A549 (cell line): ENCODE results near the gene SHC4.

Experiments used
- CTCF ChIP-seq: fragments of >200 bp; sonication (Bioruptor Twin); formaldehyde crosslinking; IDR thresholded peaks from 3 replicates; pipeline ENCODE4 v1.5.1; 2016
- FOSL2 ChIP-seq, 2 experiments: fragments of 450-650 bp in 1 of 2; fragments of >200 bp in 1 of 2; sonication (Bioruptor Twin) in 1 of 2; formaldehyde crosslinking; IDR thresholded peaks; 2 replicates each; pipeline versions ENCODE4 v1.5.0 to v1.6.1; 2016 to 2020; ENCODE audit warnings: mild to moderate bottlenecking in 1 of 2, moderate library complexity in 1 of 2
- MAZ ChIP-seq: fragments of 150-350 bp; IDR thresholded peaks from 2 replicates; pipeline ENCODE4 v1.6.1; 2014; ENCODE audit warnings: antibody characterized with exemption, low read depth, low read length, borderline replicate concordance
- MYC ChIP-seq: IDR thresholded peaks from 2 replicates; pipeline ENCODE4 v1.6.1; 2012; ENCODE audit warnings: mild to moderate bottlenecking, inconsistent platforms, low read length, improper control_type of control experiment, borderline replicate concordance
- POLR2A ChIP-seq: IDR thresholded peaks from 2 replicates; pipeline ENCODE4 v1.6.1; 2012; ENCODE audit warnings: mild to moderate bottlenecking, low read length
- RCOR1 ChIP-seq: fragments of 150-350 bp; IDR thresholded peaks from 2 replicates; pipeline ENCODE4 v1.6.1; 2014; ENCODE audit warnings: antibody characterized with exemption, low read length, low read depth
- REST ChIP-seq: fragments of 200-600 bp; sonication (generic); IDR thresholded peaks from 2 replicates; pipeline ENCODE4 v1.6.1; 2016; ENCODE audit warnings: antibody characterized with exemption, mild to moderate bottlenecking, moderate library complexity
- RFX5 ChIP-seq: fragments of 450-650 bp; IDR thresholded peaks from 2 replicates; pipeline ENCODE4 v1.7.1; 2014; ENCODE audit warnings: antibody characterized with exemption, mild to moderate bottlenecking, moderate library complexity
- TF ChIP-seq, protein P1 (sequence below): fragments of 450-650 bp; IDR thresholded peaks from 2 replicates; pipeline ENCODE4 v1.6.1; 2014; ENCODE audit warnings: antibody characterized with exemption

DNA sequence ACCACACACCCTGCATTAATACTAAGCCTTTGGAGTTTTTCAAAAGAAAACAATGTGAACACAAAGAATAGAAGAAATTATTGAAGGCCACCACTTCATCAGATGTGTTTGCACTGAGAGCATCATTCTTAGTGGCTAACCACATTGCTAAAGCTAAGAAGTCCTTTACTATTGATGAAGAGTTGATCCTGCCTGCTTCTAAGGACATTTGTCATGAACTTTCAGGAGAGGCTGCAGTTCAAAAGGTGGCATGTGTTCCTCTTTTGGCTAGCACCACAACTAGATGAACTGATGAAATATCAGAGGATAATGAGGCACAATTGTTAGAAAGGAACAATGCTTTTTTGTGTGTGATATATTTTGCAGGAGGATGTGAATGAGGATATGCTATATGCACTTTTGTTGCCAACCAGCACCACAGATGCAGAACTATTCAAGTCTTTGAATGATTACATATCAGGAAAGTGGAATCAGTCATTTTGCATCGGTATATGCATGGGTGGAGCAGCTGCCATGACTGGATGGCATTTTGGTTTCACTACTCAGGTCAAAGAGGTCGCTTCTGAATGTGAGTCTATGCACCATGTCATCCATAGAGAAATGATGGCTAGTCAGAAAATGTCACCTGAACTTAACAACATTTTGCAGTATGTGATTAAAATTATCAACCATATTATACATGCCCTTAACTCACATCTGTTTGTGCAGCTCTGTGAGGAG, 88.3 kb downstream of the SHC4 start:
- TF ChIP-seq FOSL2 (IDR thresholded peaks at IDR 0.05), result no peak
- no peak for TF ChIP-seq FOSL2 (CRISPR knock-in tag; IDR thresholded peaks at IDR 0.05)
- TF ChIP-seq, protein P1, sequence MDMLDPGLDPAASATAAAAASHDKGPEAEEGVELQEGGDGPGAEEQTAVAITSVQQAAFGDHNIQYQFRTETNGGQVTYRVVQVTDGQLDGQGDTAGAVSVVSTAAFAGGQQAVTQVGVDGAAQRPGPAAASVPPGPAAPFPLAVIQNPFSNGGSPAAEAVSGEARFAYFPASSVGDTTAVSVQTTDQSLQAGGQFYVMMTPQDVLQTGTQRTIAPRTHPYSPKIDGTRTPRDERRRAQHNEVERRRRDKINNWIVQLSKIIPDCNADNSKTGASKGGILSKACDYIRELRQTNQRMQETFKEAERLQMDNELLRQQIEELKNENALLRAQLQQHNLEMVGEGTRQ, result no peak
- no peak for TF ChIP-seq MYC
- TF ChIP-seq CTCF, result no peak
- TF ChIP-seq POLR2A, result no peak
- no peak for TF ChIP-seq RCOR1
- TF ChIP-seq REST, result no peak
- TF ChIP-seq RFX5, result no peak
- TF ChIP-seq MAZ, result no peak
